Hepatic stellate cell (primary cell): Measurements from ENCODE around the gene USP2.

Experiments
- DNase-seq: peaks from one replicate; pipeline ENCODE4 v3.0.0; 2011; ENCODE audit warnings: low spot score

Gene USP2, protein sequence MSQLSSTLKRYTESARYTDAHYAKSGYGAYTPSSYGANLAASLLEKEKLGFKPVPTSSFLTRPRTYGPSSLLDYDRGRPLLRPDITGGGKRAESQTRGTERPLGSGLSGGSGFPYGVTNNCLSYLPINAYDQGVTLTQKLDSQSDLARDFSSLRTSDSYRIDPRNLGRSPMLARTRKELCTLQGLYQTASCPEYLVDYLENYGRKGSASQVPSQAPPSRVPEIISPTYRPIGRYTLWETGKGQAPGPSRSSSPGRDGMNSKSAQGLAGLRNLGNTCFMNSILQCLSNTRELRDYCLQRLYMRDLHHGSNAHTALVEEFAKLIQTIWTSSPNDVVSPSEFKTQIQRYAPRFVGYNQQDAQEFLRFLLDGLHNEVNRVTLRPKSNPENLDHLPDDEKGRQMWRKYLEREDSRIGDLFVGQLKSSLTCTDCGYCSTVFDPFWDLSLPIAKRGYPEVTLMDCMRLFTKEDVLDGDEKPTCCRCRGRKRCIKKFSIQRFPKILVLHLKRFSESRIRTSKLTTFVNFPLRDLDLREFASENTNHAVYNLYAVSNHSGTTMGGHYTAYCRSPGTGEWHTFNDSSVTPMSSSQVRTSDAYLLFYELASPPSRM

DNA sequence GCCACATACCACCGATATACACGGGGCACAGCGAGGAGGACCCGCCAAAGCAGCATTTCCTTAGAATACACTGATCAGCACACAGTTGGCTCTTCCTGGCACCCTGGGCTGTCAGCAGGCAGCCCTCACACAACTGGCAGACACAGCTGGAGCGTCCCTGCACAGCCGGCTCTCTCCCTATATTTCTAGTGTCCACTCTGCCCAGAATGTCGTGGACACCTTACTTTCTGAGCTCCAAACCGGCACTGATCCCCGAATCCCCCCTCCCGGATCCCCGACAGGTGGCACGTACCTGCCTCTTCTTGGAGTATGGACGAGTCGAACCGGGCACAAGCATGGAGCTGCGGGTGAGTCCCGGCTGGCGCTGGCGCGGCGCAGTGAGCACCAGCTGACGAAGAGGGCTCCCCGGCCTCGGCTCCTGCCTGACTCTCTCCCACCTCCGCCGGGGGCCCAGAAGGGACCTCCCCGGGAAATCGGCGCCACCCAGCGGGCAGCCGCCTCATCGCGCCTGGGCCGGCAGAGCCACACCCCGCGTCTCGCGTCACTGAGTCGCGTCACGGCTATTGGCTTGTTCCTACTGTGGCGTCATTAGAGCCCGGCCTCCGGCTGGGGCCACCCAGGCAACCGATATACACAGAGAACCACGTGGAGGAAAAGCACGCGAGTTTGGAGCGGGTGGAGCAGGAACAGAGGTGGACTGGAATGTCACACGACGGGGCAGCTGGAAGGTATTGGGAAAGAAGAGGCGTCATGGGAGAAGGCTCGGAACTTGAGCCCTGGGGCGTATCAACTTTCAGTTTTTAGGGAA is at the start of gene USP2:
Gene USP2 (minus strand): TSS at position 510 of the 808 bp plus-strand sequence. CDS start 8,210 bp downstream, outside the sequence.
- DNase-seq = peak; percentile 96

DNA sequence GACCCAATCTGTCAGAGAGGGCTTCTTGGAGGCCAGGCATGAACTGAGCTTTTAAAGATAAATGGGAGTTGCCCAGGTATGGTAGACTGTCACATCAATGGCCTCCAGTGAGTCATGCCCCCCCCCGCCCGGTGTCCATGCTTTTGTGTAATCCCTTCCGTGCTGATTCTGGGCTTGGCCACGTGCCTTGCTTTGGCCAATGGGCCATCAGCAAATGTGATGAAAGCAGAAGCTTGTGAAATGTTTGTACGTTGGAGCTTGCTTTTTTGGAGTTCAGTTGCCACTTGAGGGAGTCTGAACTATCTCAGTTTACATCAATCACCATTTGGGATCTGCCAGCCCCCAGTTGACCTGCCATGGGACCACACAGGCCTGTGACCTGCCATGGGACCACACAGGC is 45.8 kb upstream of the USP2 start:
- DNase-seq = no peak

DNA sequence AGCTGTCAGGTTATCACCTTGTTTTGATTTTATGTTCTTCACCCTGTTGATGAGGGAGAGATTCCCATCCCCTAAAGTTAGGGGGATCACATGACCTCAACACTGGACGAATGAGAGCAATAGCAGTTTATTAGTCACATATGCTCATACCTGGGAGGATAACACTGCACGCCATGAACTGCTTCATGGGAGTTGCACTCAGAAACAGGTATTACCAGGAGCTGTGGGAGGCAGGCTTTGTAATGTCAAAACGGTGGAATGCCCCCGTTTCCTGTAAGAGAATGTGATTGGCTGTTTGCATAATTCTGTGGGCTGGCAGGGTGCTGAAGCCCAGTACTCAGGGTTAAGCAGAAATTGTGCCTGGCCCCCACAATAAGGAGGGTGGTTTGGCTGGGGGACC is 44.7 kb upstream of the USP2 start:
- no peak for DNase-seq

DNA sequence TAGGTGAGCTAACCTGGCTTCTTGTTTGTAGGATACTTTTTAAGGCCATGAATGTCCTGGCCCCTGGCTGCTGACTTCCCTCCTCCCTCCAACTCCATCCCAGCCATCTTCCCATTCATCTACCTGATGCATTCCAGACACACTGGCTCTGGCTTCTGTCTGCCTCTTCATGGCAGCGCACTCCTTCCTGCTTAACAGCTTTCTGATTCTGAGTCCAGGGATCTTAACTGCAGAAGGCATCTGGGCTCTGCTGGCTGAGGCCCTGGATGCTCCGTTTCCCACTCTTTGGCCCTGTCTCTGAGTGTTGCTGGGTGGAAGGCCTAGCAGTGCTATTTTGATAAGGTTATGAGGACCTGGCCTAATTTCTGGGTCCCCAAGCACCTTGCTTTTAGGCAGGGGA is 43.3 kb upstream of the USP2 start:
- no peak for DNase-seq

DNA sequence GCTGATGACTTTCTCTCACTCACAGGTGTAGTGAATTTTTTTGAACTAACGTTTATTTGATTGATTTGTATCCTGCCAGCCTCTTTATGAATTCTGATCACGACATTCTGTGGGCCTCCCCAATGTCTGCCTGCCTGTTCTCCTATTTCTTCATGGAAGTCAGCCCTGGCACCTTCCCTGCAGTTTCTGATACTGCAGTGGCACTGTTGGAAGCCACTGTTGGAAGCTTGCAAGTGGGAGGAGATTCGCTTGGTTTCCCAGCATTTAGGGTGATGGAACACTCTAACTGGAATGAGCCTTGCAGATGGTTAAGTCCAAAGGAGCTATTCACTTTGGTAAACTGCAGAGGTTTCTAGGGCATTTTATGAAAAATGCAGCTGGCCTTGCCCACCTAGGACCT is 42.8 kb upstream of the USP2 start:
- no peak for DNase-seq

DNA sequence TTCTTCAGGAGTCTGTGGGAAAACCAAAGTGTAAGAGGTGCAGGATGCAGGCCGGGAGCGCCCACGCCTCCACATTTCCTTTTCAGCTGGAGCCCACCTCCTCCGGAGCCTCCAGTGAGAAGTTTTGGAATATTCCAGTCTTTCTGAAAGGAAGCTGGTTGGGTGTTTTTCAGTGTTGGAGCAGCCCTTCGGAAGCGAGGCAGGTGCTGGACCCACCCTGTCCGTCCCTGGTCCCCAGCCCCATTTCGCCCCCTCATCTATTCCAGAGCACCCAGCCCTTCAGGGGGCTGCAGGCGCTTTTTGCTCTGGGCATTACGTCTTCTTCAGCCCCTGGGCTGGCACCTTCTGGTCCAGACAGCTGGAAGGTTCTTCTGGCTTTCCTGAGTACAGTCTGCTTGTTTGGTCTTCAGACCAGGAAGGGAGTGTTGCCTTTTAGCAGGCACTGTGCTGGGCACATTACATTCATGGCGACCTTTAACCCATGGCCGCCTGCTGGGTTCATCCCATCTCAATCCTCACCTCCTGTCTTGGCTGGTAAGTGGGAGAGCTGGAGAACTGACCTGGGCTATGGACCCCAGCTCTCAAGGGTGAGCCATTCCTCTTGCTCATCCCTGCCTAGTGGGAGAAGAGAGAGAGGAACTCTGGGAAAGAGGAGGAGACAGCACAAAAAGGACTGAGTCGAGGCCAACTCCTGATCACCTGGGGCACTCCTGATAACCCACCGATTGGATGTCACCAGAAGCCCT is 42.2 kb upstream of the USP2 start:
- DNase-seq = no peak

DNA sequence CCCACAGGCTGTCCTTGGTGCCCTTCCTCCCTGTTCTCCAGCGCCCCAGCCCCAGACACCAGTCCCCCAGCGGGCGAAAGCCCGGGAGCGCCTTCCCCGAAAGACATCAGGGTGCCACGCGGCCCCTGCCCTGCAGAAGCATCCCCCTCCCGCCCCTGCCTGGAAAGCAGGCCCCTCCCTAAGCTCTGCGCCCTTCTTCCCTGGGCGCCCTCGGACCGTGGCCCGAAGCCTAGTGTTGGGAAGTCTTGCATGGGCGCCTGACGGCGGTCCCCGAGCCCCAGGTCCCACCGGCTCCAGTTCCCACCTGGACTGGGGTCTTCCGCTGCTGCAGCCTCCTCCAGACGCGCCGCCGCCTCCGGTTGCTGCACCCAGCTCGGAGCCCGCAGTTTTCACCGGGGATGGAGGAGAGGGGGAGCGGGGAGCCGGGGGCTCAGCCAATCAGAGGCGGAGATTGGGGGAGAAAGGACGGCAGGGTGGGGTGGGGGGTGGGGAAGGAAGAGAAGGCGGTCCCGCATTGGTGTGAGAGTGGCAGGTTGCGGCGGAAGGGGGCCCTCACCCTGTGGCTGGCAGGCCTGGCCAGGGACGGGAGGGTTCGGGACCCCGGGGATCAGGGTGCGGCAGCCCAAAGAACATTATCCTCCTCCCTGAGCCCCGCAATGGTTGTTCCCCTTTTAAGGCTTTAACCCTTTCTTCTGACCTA is 41.5 kb upstream of the USP2 start, which contains the start of gene THY1:
Gene THY1 (minus strand): TSS at position 364 of the 700 bp plus-strand sequence. CDS start 2,267 bp downstream, outside the sequence.
- peak; percentile 82 for DNase-seq

DNA sequence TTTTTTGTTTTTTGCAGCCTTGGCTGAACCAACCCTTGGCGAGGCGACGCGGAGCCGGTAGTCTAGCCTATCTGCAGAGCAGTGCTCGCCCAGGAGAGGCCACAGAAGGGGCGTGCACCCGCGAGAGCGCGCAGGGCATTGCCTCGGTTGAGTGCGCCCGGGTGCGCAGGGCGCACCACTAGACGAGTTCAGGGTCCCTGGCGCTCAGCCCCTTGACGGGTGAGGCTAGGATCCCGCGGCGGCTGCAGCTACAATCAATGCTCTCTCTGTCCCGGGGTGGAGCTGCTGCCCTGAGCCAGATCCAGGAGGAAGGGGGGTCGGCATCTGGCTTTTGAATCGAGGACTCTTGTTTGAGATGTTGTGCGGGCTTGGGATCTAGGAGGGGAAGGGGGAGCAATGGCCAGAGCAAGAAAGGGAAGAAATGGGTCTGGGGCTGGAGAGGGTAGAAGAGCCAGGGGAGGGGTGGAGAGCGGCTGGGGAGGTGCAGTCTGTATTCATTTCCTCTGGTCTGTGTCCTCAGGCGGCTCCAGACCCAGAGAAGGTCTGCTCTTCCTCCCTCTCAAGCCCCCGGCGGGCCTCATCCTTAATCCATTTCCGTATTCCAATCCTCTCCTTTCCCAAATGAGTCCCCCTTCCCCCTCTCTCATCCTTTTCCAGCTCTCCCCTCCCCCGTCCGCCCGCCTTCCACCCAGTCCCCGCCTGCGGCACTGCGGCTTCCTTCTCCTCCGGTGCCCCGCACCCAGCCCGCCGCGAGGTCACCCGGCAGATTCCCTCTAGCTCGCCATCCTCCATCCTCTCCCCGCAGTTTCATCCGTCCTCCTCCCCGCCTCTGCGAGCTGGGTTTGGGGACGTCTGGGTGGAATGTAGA is 40.7 kb upstream of the USP2 start:
- DNase-seq = peak; percentile 66

DNA sequence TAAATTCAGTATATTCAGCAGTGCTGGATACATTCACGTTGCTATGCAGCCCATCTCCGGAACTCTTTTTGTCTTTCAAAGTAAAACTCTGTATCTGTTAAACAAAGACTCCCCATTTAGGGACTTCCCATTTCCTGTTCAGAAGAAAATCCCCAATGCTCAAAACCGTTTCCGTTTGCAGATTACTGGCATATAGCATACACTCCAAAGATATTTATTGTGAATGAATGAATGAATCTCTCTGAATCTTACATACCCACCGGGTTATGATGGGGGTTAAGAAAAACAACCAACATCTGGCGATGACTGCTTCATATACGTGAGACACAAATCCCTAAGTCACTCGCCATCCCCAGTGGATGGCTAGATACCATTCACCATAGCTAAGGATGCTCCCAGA is 39.9 kb upstream of the USP2 start:
- no peak for DNase-seq

DNA sequence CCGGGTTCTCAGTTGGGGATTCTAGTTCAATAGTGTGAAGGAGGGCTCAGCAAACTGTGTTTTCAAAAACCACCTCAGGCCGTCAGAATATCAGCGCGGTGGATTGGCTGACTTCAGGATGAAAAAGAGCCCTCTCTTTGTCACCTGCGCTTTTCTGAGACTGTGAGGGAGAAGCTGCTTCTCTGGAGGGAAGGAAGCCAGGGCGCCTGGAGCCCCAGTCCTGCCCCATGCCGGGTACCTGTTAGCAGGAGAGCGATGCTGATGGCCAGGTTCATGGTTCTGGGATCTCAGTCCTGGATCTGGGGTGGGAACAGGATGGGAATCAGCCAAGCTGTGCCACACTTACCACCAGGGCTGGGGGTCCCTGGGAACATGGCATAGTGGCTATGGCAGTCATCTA is 39.1 kb upstream of the USP2 start:
- DNase-seq = no peak

DNA sequence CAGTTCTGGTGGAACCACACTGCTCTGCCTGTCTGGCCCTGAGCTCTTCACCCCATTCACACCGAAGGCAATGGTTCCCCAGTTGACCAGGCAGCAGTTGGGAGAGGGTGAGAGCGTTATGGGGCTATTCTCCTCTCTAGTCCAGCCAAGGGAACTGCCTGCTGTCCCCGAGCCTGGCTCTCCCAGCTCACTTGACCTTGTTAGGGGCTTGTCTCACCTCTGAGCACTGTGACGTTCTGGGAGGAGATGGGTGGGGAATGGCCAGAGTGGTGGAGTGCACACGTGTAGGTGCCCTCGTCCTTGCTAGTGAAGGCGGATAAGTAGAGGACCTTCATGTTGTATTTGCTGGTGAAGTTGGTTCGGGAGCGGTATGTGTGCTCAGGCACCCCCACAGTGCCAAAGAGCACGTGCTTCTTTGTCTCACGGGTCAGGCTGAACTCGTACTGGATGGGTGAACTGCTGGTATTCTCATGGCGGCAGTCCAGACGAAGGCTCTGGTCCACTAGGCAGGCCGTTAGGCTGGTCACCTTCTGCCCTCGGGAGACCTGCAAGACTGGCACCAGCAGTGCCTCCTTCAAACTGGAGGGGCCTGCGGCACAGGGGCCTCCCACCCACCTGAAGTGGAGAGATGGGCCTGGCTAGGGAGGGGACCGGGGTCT is 38.5 kb upstream of the USP2 start:
- DNase-seq = no peak

DNA sequence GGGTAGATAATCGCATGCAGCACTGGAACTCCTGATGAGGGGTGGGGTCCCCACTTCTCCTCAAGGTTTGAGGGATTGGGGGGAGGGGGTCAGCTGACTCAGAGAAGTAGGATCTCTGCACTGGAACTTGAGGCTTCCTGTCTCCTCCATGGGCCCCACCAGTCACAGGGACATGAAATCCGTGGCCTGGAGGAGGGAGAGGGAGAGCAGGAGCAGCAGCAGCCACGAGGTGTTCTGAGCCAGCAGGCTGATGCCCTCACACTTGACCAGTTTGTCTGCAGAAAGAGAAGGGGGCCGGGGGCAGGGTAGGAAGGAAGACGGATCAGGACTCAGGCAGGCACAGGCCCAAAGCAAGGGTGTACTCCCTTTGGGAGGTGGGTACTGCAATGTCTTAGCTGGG is 37.8 kb upstream of the USP2 start:
- no peak for DNase-seq

DNA sequence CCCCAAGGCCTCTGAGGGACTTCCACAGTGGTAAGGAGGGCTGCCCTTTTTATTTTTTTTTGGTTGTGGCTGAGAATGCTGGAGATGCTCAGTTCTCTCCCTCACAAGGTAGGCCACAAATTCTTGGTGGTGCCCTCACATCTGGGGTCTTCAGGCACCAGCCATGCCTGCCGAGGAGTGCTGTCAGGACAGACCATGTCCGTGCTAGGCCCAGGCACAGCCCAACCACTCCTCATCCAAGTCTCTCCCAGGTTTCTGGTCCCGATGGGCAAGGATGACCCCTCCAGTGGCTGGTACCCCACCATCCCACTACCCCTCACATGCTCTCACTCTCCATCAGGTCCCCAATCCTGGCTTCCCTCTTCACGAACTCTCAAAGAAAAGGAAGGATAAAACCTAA is 37.3 kb upstream of the USP2 start:
- DNase-seq = no peak

DNA sequence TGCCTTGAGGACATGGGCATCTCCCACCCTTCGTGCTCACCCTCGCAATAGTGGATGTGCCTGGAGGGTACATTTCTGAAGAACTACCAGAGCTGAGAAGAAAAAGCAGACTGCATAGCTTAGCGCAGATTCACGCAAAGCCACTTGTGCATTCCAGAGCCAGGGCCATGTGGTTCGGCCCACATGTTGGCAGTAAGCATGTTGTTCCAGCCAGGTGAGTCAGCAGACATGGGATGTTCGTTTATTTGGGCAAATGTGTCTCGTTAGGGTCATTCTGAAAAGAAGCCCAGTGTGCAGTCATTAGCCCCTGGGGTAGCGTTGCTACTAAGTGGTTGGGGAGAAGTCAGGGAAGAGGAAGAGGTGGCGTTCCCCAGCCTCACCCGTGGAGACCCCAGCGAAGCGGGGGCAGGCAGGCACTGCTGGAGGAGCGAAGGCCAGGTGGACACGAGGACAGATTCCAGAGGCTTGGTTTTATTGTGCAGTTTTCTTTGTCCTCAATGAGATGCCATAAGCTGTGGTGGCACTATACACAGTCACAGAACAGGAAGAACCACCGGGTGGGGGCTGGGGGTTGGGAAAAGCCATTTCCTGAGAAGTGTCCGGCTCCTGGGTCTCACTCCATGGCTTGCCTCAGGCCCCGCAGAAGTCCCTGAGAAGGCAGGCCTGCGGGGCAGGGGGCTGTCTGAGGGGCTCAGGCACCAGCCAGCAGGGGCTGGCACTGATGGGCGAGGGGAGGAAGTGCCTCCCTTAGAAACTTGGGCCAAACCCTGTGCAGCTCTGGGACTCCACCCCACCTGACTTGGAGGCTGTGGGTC is 36.4 kb upstream of the USP2 start:
- DNase-seq = peak; percentile 88

DNA sequence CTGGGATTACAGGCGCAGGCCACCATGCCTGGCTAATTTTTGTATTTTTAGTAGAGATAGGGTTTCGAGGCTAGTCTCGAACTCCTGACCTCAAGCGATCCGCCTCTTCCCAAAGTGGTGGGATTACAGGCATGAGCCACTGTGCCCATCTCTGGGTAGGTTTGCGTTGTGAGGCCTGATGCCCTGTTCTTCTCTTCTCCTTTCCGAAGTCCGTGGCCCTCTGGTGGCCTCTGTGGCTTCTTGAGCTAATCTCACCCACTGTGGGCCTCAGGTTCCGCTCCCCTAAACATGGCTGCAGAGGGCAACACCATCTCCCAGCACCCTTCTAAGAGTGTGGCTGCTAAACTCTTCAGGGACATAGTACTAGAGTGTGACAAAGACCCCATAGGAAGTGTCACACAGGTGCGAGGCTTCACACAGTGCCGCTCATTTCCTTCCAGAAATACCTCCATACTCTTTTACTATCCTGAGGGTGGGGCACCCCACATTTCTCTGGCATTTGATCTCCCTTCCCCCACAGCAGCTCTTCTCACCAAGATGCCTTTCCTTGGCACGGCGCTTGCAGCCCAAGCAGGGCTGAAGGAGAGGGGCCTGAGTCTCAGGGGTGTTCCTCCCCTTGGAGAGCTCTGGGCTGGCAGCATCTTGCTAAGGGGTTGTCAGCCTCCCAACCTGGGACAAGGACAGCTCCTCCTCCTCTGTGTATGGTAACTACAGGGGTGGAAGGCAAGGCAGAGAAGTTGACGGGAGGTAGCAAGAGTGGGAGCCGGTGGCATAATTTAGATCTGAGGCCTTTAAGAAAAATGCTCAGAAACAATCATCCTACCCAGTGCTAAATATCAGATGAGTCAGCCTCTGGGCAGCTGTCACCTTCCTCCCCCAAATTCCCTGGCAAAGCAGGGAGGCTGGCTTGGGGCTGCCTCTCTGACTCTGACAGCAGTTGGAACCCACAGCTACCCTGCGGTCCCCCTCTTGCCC is 35.4 kb upstream of the USP2 start:
- DNase-seq = peak; percentile 61

DNA sequence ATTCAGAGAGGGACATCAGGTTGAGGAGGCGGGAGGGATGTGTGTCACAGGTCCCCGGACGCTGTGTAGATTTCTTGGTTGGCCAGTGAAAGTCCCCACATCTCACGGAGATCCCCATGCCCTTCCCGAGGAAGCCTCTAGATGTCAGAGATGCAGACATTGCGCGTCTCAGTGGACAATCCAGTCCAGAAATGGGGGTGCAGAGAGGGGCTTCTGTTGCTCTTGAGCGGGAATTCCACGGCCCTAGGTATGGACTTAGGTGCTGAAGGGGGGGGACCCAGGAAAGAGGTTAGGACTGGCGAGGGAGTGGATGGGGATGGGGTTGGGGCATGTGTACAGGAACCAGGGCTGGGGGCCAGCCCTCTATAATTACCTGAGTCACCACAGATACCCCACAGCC is 34.5 kb upstream of the USP2 start:
- DNase-seq = no peak

DNA sequence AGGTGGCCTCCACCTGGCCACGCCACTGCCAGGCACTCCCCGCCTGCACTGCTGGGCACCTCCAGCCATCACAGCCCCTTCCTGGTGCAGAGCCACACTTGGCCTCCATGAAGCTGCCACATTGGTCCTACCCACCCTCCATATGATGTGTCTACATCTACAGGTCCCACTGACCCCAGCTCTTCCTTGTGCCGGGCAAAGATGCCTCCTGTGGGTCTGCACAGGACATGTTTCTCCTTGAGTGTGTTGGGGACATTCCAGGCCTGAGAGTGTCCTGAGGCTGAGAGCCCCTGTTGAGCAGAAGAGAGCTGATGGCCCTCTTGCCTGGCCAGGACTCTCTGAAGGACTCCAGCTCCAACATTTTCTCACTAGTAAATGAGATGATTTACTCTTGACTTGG is 34.0 kb upstream of the USP2 start:
- DNase-seq = no peak

DNA sequence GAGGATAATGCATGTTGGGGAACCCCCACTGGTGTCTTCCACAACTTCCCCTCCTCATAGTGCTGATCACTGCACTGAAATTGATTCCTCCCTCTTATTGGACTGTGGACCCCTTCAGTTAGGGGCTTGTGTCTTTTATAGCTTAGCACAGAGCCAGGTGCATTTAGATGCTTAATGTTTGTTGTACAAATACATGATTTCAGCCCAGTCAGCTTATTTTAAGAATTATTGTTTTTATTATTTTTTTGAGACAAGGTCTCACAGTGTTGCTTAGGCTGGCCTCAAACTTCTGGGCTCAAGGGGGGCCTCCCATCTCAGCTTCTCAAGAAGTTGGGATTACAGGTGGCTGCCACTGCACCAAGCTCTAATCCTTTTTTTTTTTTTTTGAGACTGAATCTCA is 33.2 kb upstream of the USP2 start:
- no peak for DNase-seq
